Activated T-helper 1 cell treated with anti-CD3 and anti-CD28 coated beads, Interleukin-12 subunit alpha, Interleukin-12 subunit beta, Interleukin-2, Interleukin-4 antibody, amounts not matched to agents 30 ng/mL and 10 ng/mL and 1 ng/mL, durations not matched to agents 14 hours and 24 hours and 36 hours (primary cell): Measurements from ENCODE around the gene OR3A1. TPM values are rescaled to one million over a fixed set of nuclear protein-coding genes. Genes with fewer than 3 reads are reported as not detected.
"Not testable (repeated sequence)": the region's sequence is repeated elsewhere in the genome, so short reads cannot be mapped to it uniquely, and the experiment has no call there.

Experiments used
- DNase-seq: peaks from one replicate; pipeline ENCODE4 v3.0.0; 2021; ENCODE audit warnings: low spot score
- H3K27ac Mint-ChIP-seq: one replicate; pipeline ENCODE4 v1.8.0; 2021; ENCODE audit warnings: mild to moderate bottlenecking, mixed read lengths
- H3K27me3 Mint-ChIP-seq: one replicate; pipeline ENCODE4 v1.8.0; 2022; ENCODE audit warnings: mild to moderate bottlenecking, moderate library complexity, mixed read lengths; ENCODE audit not compliant: insufficient read depth
- H3K36me3 Mint-ChIP-seq: one replicate; pipeline ENCODE4 v1.8.0; 2021; ENCODE audit warnings: low read depth, mixed read lengths
- H3K4me1 Mint-ChIP-seq: one replicate; pipeline ENCODE4 v1.8.0; 2021; ENCODE audit warnings: low read depth, mixed read lengths
- H3K4me3 Mint-ChIP-seq: one replicate; pipeline ENCODE4 v1.8.0; 2021; ENCODE audit warnings: mild to moderate bottlenecking, moderate library complexity, mixed read lengths
- H3K9me3 Mint-ChIP-seq: one replicate; pipeline ENCODE4 v1.8.0; 2021; ENCODE audit warnings: mixed read lengths
- intact Hi-C: fragments of 100-400 bp; cut with micrococcal nuclease; formaldehyde crosslinking; loops from one replicate; pipeline ENCODE4 v1.15.1; 2024
- total RNA-seq: library from RNA; stranded (reverse); gene quantifications from 2 replicates; pipeline ENCODE4 v1.2.3, GENCODE V29; 2022

OR3A1 gene
- total RNA-seq: not detected in 2 replicates

- no peak within 1 kb of the TSS for H3K27ac Mint-ChIP-seq
- DNase-seq: no peak
- H3K4me1 Mint-ChIP-seq: no peaks in the 10 kb centered on the region
- H3K4me3 Mint-ChIP-seq: no peak within 1 kb of the TSS
- H3K36me3 Mint-ChIP-seq: no peaks in the 10 kb centered on the region
- H3K9me3 Mint-ChIP-seq: no peaks in the 10 kb centered on the region
- peaks cover 4% of the 10 kb centered on the region for H3K27me3 Mint-ChIP-seq
- intact Hi-C loops: no loop called here
These were observed at the start of gene OR3A1 for GRCh38 chr17:3298260-3298659. TSS of gene OR3A1 (minus strand) at chr17:3298360. CDS start at chr17:3292582, 5,778 bp downstream.

- intact Hi-C loops, H3K27me3 Mint-ChIP-seq, DNase-seq, H3K27ac Mint-ChIP-seq, H3K4me3 Mint-ChIP-seq, H3K36me3 Mint-ChIP-seq, H3K4me1 Mint-ChIP-seq: not testable (repeated sequence)
- peaks cover 13% of the 10 kb centered on the region for H3K9me3 Mint-ChIP-seq
These were observed 44.6 kb upstream of the OR3A1 start for GRCh38 chr17:3342782-3343181.

DNA sequence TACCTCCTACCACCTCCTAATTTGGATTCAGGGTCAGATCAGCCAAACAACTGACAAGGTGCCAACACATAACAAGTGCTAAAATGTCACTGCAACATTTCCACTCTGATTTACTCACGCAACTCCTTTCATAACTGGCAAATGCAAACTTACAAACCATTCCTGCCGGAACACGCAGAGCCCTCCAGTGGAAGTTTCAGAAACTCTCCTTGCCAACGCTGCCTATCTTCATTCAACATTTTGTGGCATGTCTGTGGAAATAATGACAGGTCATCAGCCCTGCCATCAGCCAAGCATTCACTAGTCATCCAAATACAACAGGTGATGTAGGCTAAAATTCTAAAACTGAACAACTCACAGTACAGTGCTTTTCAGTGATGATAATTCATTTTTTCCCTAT is 37.7 kb upstream of the OR3A1 start:
- Mint-ChIP-seq H3K36me3 (no peaks in the 10 kb centered on the region), H3K4me3 (no peak overlapping the region), H3K9me3 (peaks cover 4% of the 10 kb centered on the region), H3K27me3 (peaks cover 4% of the 10 kb centered on the region), H3K4me1 (no peaks in the 10 kb centered on the region), H3K27ac (no peak overlapping the region)
- intact Hi-C loops: no loop called here
- DNase-seq: no peak

GRCh38 chr17:3318336-3318735 is 20.2 kb upstream of the OR3A1 start:
- Mint-ChIP-seq H3K9me3 (peaks cover 3% of the 10 kb centered on the region), H3K27me3 (no peaks in the 10 kb centered on the region), H3K27ac (no peak overlapping the region), H3K36me3 (no peaks in the 10 kb centered on the region), H3K4me3 (no peak overlapping the region), H3K4me1 (no peaks in the 10 kb centered on the region)
- no peak for DNase-seq
- intact Hi-C loops: no loop called here

GRCh38 chr17:3316836-3317235 is 18.7 kb upstream of the OR3A1 start:
- Mint-ChIP-seq H3K36me3 (no peaks in the 10 kb centered on the region), H3K9me3 (no peaks in the 10 kb centered on the region), H3K27ac (no peak overlapping the region), H3K4me1 (no peaks in the 10 kb centered on the region), H3K27me3 (no peaks in the 10 kb centered on the region), H3K4me3 (no peak overlapping the region)
- intact Hi-C loops: no loop called here
- no peak for DNase-seq

DNA sequence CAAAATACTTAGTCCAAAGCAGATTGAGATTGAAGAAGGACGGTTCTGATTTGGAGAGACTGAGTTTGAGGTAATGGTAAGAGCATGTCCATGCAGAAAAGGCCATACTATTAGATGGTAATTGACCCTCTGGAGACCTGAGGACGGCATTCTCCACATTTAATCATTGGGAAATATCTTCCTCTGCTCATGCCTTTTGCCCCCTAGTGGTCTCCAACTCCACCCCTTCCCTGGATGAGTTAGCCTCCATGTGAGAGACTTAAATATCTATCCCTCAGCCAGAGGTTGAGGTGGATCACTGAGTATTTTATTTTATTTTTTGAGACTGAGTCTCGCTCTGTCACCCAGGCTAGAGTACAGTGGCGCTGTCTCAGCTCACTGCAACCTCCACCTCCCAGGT is 10.4 kb upstream of the OR3A1 start:
- H3K36me3 Mint-ChIP-seq: no peaks in the 10 kb centered on the region
- intact Hi-C loops: loop anchor here (10.0 kb wide), 1 partner anchor 46 kb away; no protein-coding TSS in a partner anchor
- no peaks in the 10 kb centered on the region for H3K27me3 Mint-ChIP-seq
- no peaks in the 10 kb centered on the region for H3K9me3 Mint-ChIP-seq
- DNase-seq: no peak
- no peak overlapping the region for H3K4me3 Mint-ChIP-seq
- H3K4me1 Mint-ChIP-seq: no peaks in the 10 kb centered on the region
- no peak overlapping the region for H3K27ac Mint-ChIP-seq

DNA sequence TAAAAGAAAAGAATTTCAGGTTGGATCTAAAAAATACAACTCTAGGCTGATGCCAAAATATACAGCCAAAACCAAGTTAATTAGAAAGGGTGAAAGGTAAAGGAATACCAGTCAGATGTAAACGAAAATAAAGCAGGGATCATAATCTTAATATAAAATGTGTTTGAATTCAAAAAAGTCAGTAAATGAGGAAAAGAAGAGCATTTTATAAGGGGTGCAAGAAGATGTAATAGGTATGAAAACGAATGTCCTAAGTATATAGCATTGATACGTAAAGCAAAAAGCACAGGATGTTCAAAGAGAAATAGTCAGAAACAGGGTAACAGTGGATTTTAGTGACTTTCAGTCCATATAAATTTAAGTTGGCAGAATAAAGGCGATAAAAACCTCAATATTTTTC is 2.5 kb downstream of the OR3A1 start:
- Mint-ChIP-seq H3K9me3 (no peaks in the 10 kb centered on the region), H3K27me3 (no peaks in the 10 kb centered on the region), H3K4me3 (no peak overlapping the region), H3K27ac (no peak overlapping the region), H3K4me1 (no peaks in the 10 kb centered on the region), H3K36me3 (no peaks in the 10 kb centered on the region)
- DNase-seq: no peak
- intact Hi-C loops: no loop called here

DNA sequence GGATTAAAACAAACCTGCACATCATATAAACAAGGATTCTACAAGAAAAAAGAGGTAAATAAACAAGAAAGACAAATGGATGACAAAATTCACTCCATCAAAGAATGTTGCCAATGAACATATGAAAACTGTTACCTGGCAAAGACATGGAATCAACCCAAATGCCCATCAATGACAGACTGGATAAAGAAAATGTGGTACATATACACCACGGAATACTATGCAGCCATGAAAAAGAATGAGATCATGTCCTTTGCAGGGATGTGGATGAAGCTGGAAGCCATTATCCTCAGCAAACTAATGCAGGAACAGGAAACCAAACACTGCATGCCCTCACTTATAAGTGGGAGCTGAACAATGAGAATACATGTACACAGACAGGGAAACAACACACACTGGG is 4.6 kb downstream of the OR3A1 start:
- DNase-seq, H3K4me1 Mint-ChIP-seq, intact Hi-C loops: not testable (repeated sequence)

DNA sequence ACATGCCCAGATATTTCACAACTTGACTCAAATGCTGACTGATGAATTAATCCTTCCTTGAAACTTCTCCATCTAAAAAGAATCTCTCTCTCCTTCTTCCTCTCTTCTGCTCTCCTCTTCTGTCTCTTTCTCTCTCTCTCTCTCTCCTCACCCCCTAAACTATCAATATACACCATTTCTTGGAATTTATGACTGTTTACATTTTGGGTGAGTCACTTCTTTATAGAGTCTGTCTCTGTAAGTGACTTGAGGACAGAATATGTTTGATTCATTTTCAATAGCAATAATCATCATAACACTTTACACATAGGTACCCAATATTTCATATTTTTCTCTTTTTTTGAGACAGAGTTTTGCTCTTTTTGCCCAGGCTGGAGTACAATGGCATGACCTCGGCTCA is 15.3 kb downstream of the OR3A1 start:
- H3K36me3 Mint-ChIP-seq: no peaks in the 10 kb centered on the region
- intact Hi-C loops: no loop called here
- peaks cover 3% of the 10 kb centered on the region for H3K27me3 Mint-ChIP-seq
- no peaks in the 10 kb centered on the region for H3K9me3 Mint-ChIP-seq
- no peaks in the 10 kb centered on the region for H3K4me1 Mint-ChIP-seq
- no peak overlapping the region for H3K27ac Mint-ChIP-seq
- DNase-seq: no peak
- no peak overlapping the region for H3K4me3 Mint-ChIP-seq

More for the DNA sequence above, 4.6 kb downstream of the OR3A1 start:
- H3K27me3 Mint-ChIP-seq, H3K36me3 Mint-ChIP-seq, H3K9me3 Mint-ChIP-seq, H3K27ac Mint-ChIP-seq, H3K4me3 Mint-ChIP-seq: not testable (repeated sequence)

DNA sequence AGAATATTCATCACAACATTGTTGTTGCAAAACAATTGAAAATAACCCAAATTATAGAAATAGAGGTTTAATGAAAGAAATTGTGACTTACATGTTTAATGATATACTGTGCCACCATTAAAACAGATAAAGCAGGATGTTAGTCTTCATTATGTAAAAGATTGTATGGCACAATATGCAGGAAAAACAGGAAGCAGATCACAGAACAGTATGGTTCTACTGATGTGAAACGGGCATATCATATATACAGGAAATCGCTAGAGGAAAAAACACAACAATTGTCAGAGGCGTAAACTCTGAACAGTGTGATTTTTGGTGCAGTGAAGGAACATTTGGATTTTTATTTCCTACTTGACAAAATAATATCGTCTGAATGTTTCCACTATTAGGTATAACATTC is 22.0 kb downstream of the OR3A1 start:
- Mint-ChIP-seq H3K4me1 (no peaks in the 10 kb centered on the region), H3K27me3 (no peaks in the 10 kb centered on the region), H3K36me3 (no peaks in the 10 kb centered on the region), H3K9me3 (peaks cover 4% of the 10 kb centered on the region), H3K4me3 (no peak overlapping the region), H3K27ac (no peak overlapping the region)
- DNase-seq: no peak
- intact Hi-C loops: no loop called here

GRCh38 chr17:3271072-3271848 is 26.9 kb downstream of the OR3A1 start:
- H3K9me3 Mint-ChIP-seq: peaks cover 12% of the 10 kb centered on the region
- no peak overlapping the region for H3K4me3 Mint-ChIP-seq
- H3K27ac Mint-ChIP-seq: no peak overlapping the region
- no peak for DNase-seq
- H3K4me1 Mint-ChIP-seq: no peaks in the 10 kb centered on the region
- intact Hi-C loops: no loop called here
- no peaks in the 10 kb centered on the region for H3K27me3 Mint-ChIP-seq
- H3K36me3 Mint-ChIP-seq: no peaks in the 10 kb centered on the region

- intact Hi-C loops: no loop called here
- Mint-ChIP-seq H3K4me3 (no peak overlapping the region), H3K9me3 (no peaks in the 10 kb centered on the region), H3K36me3 (no peaks in the 10 kb centered on the region), H3K4me1 (no peaks in the 10 kb centered on the region), H3K27me3 (no peaks in the 10 kb centered on the region), H3K27ac (no peak overlapping the region)
- DNase-seq: no peak
These were observed 37.6 kb downstream of the OR3A1 start for GRCh38 chr17:3260600-3260999.

DNA sequence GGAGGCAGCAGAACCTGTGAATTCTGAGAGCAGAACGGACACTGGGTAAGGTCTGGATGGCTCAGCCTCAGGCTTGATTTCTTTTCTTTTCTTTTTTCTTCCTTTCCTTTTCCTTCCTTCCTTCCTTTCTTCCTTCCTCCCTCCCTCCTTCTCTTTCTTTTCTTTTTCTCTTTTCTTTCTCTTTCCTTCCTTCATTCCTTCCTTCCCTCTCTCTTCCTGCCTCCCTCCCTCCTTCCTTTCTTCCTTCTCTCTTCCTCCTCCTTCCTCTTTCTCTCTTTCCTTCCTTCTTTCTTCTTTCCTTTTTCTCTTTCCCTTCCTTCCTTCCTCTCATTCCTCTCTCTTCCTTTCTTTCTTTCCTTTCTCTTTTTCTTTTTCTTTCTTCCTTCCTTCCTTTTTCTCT is 38.0 kb downstream of the OR3A1 start:
- Mint-ChIP-seq H3K9me3 (no peaks in the 10 kb centered on the region), H3K36me3 (no peaks in the 10 kb centered on the region), H3K27ac (no peak overlapping the region), H3K27me3 (no peaks in the 10 kb centered on the region), H3K4me3 (no peak overlapping the region), H3K4me1 (no peaks in the 10 kb centered on the region)
- intact Hi-C loops: no loop called here
- no peak for DNase-seq

GRCh38 chr17:3256575-3256974 is 41.6 kb downstream of the OR3A1 start:
- Mint-ChIP-seq H3K36me3 (no peaks in the 10 kb centered on the region), H3K4me1 (no peaks in the 10 kb centered on the region), H3K27ac (no peak overlapping the region), H3K9me3 (no peaks in the 10 kb centered on the region), H3K27me3 (no peaks in the 10 kb centered on the region), H3K4me3 (no peak overlapping the region)
- no peak for DNase-seq
- intact Hi-C loops: no loop called here
